HG03175 (cell line): ENCODE measurements around the gene DCAF17.

Experiments used
- ATAC-seq: cut with Tn5 transposase; IDR thresholded peaks from one replicate; pipeline ENCODE4 v1.9.1; 2021; ENCODE audit warnings: mild to moderate bottlenecking, moderate library complexity; ENCODE audit not compliant: unreplicated experiment

Gene DCAF17, protein sequence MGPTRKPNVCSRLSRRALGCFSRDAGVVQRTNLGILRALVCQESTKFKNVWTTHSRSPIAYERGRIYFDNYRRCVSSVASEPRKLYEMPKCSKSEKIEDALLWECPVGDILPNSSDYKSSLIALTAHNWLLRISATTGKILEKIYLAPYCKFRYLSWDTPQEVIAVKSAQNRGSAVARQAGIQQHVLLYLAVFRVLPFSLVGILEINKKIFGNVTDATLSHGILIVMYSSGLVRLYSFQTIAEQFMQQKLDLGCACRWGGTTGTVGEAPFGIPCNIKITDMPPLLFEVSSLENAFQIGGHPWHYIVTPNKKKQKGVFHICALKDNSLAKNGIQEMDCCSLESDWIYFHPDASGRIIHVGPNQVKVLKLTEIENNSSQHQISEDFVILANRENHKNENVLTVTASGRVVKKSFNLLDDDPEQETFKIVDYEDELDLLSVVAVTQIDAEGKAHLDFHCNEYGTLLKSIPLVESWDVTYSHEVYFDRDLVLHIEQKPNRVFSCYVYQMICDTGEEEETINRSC

DNA sequence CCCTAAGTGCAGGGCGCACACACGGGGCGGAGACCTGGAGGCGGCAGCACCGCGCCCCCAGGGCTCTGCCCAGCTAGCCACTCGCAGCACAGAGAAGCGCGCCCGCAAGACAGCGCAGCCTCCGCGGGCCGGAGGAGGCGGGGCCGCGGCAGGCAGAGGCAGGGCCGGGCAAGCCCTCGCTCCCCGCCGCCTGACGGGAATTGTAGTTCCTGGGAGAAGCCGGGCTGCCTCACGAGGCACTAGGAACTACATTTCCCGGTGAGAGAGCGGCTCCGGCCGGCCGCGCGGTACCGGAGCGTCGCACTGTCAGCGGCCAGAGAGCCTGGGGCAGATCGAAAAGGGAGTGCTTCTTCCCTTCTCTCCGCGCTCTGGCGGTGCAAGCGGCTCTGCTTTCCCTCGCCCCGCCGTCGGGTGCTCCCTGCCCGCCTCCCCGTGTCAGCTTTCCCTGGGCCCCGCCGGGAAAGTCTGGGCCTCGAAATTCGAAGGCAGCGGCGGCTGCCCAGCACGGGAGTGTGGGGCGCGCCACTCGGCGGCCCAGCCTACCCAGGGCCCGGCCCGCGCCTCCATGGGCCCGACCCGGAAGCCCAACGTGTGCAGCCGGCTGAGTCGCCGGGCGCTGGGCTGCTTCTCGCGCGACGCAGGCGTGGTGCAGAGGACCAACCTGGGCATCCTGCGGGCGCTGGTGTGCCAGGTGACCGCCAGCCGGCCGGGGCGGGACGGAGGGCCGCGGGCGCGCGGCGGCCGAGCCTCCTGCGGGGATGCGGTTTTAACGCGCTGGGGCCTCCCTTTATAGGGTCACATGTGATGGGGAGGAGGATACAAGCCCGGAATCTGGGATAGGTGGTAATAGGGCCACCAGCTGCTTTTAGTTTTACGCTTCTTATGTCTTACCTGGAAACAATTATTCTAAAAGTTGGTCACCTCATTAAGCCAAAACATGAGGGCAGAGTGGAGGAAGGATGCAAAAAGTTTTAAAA lies at the start of gene DCAF17:
Gene DCAF17 (plus strand): TSS at position 214 of the 977 bp plus-strand sequence. CDS start 352 bp downstream, at position 566.
- ATAC-seq: peak; percentile 92

DNA sequence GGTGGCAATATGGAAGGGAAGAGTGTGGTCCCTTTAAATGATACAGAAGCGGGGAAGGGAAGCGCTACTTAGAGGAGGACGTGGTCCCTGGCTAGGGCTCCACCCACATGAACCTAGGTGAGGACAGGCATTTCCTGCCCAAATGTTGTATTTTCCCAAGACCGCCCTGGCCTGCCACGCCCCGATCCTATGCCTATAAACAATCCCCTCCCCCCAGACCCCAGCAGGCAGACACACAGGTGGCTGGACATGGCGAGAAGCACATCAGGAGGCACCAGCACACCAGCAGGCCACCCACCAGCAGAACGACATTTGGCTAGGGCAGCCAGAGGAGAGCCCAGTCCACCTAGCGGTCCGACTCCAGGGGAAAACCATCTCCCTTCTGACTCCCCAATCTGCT lies 47.4 kb upstream of the DCAF17 start:
- no peak for ATAC-seq

DNA sequence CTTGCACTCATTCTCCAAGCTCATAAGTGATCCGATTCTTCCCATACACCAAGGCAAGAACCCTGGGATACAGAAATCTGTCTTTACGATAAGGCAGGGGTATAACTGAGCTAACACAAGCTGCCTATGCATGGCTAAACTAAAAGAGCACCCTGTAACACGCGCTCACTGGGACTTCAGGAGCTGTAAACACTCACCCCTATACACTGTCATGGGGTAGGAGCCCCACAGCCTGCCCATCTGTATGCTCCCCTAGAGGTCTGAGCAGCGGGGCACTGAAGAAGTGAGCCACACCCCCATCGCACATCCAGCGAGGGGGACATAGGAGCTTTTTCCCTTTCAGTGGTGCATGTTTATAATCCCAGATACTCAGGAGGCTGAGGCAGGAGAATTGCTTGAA lies 47.0 kb upstream of the DCAF17 start:
- ATAC-seq: no peak

DNA sequence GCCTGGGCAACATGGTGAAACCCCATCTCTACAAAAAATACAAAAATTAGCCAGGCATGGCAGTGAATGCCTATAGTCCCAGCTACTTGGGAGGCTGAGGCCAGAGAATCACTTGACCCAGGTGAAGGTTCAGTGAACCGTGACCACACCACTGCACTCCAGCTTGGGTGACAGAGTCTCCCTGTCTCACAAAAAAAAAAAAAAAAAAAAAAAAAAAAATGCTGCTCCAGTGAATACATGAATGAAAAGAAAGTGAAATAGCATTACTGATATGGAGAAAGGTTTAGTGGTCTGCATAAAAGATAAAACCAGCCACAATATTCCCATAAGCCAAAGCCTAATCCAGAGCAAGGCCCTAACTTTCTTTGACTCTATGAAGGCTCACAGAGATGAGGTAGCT lies 44.7 kb upstream of the DCAF17 start:
- ATAC-seq: no peak

DNA sequence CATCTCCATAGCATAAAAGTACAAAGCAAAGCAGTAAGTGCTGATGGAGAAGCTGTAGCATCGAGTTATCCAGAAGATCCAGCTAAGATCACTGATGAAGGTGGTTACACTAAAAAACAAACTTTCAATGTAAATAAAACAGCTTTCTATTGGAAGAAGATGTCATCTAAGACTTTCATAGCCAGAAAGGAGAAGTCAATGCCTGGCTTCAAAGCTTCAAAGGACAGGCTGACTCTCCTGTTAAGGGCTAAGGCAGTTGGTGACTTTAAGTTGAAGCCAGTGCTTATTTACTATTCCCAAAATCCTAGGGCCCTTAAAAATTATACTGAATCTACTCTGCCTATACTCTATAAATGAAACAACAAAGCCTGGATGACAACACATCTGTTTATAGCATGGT lies 44.2 kb upstream of the DCAF17 start:
- no peak for ATAC-seq

DNA sequence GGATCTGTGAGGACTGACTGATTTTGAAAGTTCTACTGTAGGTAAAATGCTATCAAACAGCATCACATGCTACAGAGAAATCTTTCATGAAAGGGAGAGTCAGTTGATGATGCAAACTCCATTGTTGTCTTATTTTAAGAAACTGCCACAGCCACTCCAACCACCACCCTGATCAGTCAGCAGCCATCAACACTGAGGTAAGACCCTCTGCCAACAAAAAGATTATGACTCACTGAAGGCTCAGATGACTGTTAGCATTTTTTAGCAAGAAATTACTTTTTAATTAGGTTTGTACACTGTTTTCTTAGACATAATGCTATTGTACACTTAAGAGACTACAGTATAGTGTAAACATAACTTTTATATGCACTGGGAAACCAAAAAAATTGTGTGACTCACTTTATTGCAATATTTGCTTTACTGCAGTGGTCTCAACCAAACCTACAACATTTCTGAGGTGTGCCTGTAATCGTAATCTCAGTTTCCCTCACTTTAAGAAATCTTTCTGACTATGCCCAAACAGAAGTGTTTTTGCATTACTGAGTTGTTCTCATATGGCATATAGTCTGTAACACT lies 43.0 kb upstream of the DCAF17 start:
- ATAC-seq: no peak

DNA sequence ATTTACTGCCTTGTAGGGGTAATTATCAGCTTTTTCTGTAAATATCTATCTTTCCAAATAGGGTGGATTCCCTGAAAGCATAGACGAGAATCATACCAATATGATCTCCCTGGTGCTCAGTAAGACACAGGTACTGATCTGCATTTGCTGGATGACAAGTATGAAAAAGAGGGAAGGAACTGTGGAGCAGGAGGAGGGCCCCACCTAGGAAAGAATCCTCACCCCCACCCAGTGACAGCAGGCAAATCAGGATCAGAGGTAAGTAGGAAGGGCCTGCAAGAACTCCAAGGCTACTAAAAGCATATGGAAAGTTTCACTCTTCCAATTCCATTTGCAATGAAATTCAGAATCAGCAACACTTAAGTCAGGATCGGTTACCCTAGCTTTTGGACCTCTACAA lies 42.5 kb upstream of the DCAF17 start:
- no peak for ATAC-seq

DNA sequence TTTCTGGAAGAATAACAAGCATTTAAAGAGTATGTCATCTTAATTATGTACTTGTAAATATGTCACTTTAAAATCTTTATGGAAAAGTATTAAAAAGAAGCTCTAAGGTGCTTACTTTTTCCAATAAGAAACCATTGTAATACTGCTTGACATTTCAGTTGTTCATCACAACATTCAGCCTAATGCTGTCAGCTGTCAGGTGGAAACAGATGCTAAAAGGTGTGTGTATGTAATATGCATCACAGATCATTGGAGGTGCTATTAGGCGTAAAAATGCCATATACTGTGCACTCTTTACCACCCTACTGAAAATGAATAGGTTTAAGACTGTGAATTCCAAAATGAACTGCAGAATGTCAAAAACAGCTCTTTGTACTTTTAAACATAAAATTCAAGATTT lies 40.5 kb upstream of the DCAF17 start:
- ATAC-seq: no peak

DNA sequence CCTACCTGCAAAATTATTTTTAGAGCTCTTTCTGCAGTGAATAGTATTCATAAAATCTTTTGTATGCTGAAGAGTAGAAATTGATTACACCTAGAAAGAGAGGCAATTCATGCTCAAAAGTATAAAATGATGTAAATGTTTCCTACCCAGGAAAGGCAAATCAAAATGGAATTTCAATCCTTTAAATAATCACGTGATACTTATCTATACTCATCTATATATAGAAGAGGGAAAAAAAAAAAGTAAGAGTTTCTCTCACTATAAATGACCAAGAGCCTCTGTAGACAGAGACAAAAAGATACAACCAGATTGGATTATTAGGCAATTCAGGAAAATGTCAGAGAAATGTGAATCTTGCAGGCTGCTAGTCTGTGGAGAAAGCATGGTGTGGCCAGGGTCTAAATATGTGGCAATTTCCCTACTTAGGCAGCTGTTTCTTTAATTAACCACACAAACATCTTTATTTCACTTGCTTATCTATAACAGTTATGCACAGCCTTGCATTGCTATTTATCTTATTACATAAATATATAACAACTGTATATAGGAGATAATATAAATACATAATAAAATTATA lies 39.8 kb upstream of the DCAF17 start:
- ATAC-seq: no peak

DNA sequence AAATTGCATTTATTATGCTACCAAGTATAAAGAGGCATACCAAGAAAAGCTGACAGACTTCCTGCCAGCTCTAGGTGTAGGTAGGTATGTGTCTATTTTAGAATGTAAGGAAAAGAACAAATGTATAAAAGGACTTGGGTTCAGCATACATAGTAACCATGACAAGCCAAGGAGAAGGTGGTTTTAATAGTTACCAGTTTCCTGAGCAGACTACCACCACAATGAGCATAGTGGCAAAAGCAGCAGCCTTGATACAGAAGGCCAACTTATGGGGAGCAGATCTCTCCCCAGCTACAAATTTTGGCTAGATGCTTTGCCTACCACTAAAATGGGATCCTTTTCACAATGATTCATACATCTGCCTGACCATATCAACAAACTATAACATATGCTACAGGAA lies 34.7 kb upstream of the DCAF17 start:
- ATAC-seq: no peak

DNA sequence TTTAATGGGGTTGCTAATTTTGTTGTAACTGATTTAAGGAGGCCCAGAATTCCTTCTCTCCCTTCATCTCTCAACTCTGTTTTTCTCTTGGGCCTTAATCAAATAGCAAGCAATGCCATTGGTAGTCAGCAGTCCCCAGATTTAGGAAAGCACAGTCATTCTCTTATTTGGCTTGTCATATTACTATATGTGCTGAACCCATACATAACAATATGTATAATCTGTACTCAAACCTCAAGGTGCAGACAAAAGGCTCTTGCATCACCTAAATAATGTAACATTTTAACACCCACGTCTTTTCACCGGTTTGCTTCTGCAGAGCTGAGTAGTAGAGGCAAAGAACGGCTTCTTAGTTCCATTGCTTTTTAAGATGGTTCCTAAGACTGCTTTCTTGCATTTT lies 33.6 kb upstream of the DCAF17 start:
- ATAC-seq: no peak

DNA sequence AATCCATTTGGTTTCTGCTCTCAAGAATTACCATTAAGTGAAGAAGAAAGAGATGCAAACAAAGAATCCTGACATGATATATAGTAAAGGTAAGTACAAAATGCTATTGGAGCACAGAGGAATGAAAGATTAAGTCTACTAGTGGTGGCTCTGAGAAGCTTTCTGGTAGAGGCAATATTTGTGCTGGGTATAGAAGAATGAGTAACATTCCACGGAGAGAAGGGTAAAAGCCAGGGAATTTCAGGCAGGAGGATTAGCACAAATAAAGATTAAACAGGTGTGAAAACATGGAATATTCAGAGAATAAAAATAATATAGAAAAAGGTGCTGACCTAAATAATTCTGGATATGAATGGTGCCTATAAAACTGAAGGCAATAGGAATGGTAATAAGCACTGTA lies 32.1 kb upstream of the DCAF17 start:
- ATAC-seq: no peak

DNA sequence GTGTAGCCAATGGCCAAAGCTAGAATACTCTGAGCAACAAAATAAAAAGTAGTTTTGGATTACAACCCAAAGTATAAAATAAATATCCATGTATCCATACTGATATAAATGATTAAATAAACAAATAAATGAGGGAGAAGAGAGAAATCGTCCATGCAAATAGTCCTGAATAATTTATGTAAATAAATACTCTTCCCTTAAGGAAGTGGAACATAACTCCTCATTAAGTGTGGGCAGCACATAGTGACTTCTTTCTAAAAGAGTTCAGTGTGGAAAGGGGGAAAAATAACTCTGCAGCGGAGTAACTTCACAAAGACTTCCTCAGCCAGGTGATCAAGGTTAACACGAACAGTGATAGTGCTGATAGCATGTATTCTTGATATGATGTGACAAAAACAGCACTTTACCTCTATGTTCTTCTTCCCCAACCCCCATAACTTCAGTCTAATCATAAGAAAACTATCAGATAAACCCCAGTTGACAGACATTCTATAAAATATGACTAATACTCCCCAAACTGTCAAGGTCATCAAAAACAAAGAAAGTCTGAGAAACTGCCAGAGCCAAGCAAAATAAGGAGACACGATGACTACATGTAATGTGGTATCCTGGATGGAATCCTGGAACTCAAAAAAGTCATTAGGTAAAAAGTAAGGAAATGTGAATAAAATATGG lies 31.0 kb upstream of the DCAF17 start:
- no peak for ATAC-seq

DNA sequence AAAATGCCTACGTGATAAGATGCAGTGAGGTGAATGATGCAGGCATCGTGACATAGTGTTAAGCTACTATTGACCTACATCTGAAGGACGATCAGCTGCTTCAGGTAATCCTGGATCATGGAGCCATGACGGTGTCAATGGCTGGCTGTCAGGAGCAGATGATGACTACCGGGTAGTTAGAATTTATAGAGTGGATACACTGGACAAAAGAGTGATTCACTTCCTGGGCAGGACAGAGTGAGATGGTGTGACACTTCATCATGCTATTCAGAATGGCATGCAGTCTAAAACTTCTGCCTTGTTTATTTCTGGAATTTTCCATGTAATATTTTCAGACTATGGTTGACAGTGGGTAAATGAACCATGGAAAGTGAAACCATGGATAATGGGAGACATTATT lies 29.8 kb upstream of the DCAF17 start:
- ATAC-seq: no peak

DNA sequence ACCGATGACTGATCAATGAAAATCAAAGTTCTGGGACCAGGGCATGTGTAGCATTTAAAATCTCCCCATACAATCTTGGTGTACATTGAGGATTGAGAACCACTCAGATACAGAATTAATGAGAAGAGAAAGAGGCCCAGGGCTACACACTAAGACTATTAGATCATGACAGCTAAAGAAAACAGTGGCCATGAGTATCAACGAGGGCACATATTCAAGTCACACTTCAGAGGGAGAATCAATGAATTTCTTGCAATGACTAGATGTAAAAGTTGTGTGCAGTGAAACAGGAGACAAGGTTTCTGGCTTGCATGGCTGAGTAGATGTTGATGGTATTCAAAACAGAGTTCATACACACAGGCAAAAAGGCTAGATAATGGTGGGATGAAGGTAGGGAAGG lies 29.3 kb upstream of the DCAF17 start:
- ATAC-seq: no peak

DNA sequence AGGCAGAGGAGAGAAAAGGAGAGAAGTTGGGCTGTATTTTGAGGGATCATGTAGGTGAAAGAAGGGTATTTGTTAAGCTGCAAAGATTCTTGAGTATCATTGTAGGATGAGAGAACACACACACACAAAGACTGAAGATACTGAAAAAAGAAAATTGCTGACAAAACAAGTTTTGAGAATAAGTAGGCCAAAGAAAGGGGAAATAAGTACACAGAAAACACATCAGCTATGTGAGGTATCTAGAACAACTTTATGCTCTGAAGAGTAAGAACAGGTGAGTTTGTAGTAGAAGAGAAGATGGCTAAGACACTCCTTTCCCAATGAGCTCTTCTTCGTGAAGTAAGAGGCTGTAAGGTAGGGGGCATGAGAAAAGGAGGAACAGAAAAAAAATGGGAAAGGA lies 28.5 kb upstream of the DCAF17 start:
- no peak for ATAC-seq

DNA sequence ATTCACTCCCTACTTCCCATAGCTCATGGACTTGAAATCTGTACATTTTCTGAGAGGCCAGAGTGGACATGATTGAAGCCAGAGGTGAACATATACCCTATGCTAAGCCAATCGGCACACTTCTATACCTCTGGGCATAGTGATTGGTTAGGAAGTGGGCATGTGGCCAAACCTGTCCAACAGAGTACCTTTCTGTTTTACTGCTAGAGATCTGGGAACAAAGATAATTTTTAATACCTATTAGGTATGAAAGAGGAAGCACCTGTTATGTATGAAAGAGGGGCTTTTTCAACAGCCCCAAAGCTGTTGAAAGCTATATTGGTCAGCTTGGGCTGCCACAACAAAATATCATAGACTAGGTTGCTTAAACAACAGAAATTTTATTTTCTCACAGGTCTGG lies 28.0 kb upstream of the DCAF17 start:
- peak; percentile 72 for ATAC-seq

DNA sequence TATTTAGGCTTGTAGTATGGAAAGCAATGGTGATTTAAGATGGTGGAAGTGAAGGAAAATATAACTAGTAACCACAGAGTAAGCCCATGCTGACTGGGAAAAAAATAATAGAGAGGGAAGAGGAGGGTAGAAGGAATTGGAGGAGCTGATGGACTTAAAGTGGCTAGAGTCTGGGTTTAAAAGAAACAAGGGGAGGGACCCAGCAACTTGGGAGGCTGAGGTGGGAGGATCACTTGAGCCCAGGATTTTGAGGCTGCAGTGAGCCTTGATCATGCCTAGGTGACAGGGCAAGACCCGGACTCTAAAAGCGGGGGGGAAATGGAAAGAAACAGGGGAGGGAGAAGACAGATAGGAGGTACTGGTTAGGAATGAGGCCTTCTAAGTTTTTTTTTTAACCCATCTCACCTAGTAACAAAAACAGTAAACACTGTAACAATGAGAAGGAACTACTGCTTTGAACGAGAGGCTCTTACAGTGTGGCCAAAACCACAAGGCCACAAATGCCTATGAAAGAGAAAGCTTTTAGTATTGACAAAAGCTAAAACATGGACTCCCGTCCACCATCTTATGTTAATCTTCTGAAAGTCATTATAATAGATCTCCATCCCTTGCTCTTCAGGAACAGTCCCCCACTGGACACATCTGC lies 26.9 kb upstream of the DCAF17 start:
- ATAC-seq: peak; percentile 72

DNA sequence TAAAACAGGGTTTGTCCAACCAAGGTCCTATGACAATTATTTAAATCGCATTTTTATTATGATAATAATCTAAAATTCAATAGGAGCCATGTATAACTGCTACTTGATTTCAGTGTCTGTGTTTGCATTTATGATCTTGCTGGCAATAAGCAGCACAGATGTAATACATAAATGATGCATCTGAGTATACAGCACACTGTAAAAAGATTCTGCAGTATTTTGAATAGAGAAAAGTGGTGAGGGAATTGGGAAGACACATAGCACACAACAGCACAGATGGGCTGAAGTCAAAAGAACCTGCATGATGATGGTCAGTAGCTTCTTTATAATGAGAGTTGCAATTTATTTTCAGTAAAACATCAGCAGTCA lies 26.4 kb upstream of the DCAF17 start:
- ATAC-seq: no peak

DNA sequence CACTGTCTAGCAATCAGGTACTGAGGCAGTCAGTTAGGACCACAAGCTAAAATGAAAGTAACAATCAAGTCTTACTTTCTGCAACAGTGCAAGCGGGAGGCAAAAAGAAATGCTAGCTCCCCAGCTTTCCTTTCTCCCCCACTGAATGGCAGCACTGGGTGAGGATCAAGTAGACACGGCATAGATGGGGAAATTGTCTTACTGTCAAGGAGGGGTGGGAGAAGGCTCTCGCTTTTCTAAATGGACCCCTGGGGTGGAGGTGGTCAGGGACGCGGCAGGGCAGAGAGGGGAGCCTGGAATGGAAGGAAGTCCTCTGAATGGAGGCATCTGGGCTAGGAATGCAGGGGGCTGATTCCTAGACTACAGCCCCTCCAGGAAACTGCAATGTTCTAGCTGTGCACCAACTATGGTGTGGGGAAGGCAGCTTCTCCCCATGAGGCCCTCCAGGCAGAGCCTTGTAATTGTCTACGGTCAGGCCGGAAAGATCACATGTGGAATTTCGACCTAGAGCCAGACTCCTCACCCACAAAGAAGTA lies 24.5 kb upstream of the DCAF17 start:
- no peak for ATAC-seq
